ENCODE data around the gene DOCK7. TPM values are rescaled to one million over a fixed set of nuclear protein-coding genes. Genes with fewer than 3 reads are reported as not detected.
"Not testable (repeated sequence)": the region's sequence is repeated elsewhere in the genome, so short reads cannot be mapped to it uniquely, and the experiment has no call there.

DOCK7 gene
- total RNA-seq, 1 donor from 2014 or later, result 46.0 TPM

GRCh38 chr1:62572476-62572875 is 115.7 kb downstream of the DOCK7 start:
- no peaks in the 10 kb centered on the region for H3K4me1 ChIP-seq
- H3K27me3 ChIP-seq, result no peaks in the 10 kb centered on the region
- DNase-seq (ENCODE audit: low spot score in 2 of 2), result no peak
- H3K36me3 ChIP-seq, result peaks cover 7 to 27% of the 10 kb centered on the region in 2 donors
- H3K4me3 ChIP-seq, result no peak overlapping the region
- H3K9me3 ChIP-seq, result peaks cover 0 to 16% of the 10 kb centered on the region in 2 donors
- no peak for TF ChIP-seq CTCF (IDR thresholded peaks at IDR 0.05)
- intact Hi-C loops (cut with DNase I), result no loop called here
- no peak overlapping the region for H3K27ac ChIP-seq

GRCh38 chr1:62571517-62571916 is 116.7 kb downstream of the DOCK7 start:
- Histone ChIP-seq H3K36me3 (peaks cover 7 to 27% of the 10 kb centered on the region in 2 donors), H3K9me3 (peaks cover 0 to 16% of the 10 kb centered on the region in 2 donors)
- DNase-seq (ENCODE audit: low spot score in 2 of 2); intact Hi-C loops (cut with DNase I); H3K4me1 ChIP-seq; H3K27me3 ChIP-seq; H3K4me3 ChIP-seq; H3K27ac ChIP-seq: not testable (repeated sequence)

- H3K27me3 ChIP-seq; H3K4me3 ChIP-seq; H3K36me3 ChIP-seq; H3K4me1 ChIP-seq; H3K27ac ChIP-seq; DNase-seq (ENCODE audit: low spot score in 2 of 2); intact Hi-C loops (cut with DNase I): not testable (repeated sequence)
- H3K9me3 ChIP-seq, result peaks cover 0 to 16% of the 10 kb centered on the region in 2 donors
Measured at GRCh38 chr1:62567926-62568325, 120.3 kb downstream of the DOCK7 start.

GRCh38 chr1:62567182-62567581 is 121.0 kb downstream of the DOCK7 start:
- H3K27ac ChIP-seq; H3K36me3 ChIP-seq; H3K4me1 ChIP-seq; H3K27me3 ChIP-seq; DNase-seq (ENCODE audit: low spot score in 2 of 2); H3K4me3 ChIP-seq; intact Hi-C loops (cut with DNase I): not testable (repeated sequence)
- H3K9me3 ChIP-seq, result peaks cover 0 to 16% of the 10 kb centered on the region in 2 donors

GRCh38 chr1:62561306-62561705 is 126.9 kb downstream of the DOCK7 start:
- H3K36me3 ChIP-seq, result no peaks in the 10 kb centered on the region
- TF ChIP-seq CTCF (IDR thresholded peaks at IDR 0.05), result no peak
- H3K27me3 ChIP-seq, result no peaks in the 10 kb centered on the region
- H3K4me1 ChIP-seq, result no peaks in the 10 kb centered on the region
- H3K4me3 ChIP-seq, result no peak overlapping the region
- H3K9me3 ChIP-seq, result no peaks in the 10 kb centered on the region
- no peak for DNase-seq (ENCODE audit: low spot score in 2 of 2)
- intact Hi-C loops (cut with DNase I), result no loop called here
- H3K27ac ChIP-seq, result no peak overlapping the region

- no peaks in the 10 kb centered on the region for H3K4me1 ChIP-seq
- no peaks in the 10 kb centered on the region for H3K27me3 ChIP-seq
- intact Hi-C loops (cut with DNase I), result no loop called here
- no peak overlapping the region for H3K4me3 ChIP-seq
- no peak overlapping the region for H3K27ac ChIP-seq
- peaks cover 5% of the 10 kb centered on the region in 2 donors for H3K36me3 ChIP-seq
- TF ChIP-seq CTCF (IDR thresholded peaks at IDR 0.05), result no peak
- no peak for DNase-seq (ENCODE audit: low spot score in 2 of 2)
- H3K9me3 ChIP-seq, result no peaks in the 10 kb centered on the region
Measured at GRCh38 chr1:62544570-62544969, 143.6 kb downstream of the DOCK7 start.

- no peak for DNase-seq (ENCODE audit: low spot score in 2 of 2)
- H3K27ac ChIP-seq, result no peak overlapping the region
- TF ChIP-seq CTCF (IDR thresholded peaks at IDR 0.05), result no peak
- no peaks in the 10 kb centered on the region for H3K27me3 ChIP-seq
- H3K4me1 ChIP-seq, result no peaks in the 10 kb centered on the region
- peaks cover 0 to 19% of the 10 kb centered on the region in 2 donors for H3K36me3 ChIP-seq
- H3K9me3 ChIP-seq, result no peaks in the 10 kb centered on the region
- no peak overlapping the region for H3K4me3 ChIP-seq
- intact Hi-C loops (cut with DNase I), result no loop called here
Measured at GRCh38 chr1:62541048-62541447, 147.1 kb downstream of the DOCK7 start.
